ENCODE data around the gene UBE3B.

GRCh38 chr12:109532721-109533486 lies 55.5 kb downstream of the UBE3B start:
- TF ChIP-seq CTCF (conservative IDR thresholded peaks at IDR 0.05; ENCODE audit: low read depth, low read length): no peak
- no peak for TF ChIP-seq EZH2phosphoT487 (IDR thresholded peaks at IDR 0.05; ENCODE audit: borderline replicate concordance, low read length)
- no peak for TF ChIP-seq EZH2 (IDR thresholded peaks at IDR 0.05; ENCODE audit: low read length, unreplicated experiment)

All from PC-3 (cell line).